ENCODE results near the gene YWHAE.

GRCh38 chr17:1304522-1304921 lies 95.5 kb downstream of the YWHAE start:
- TF ChIP-seq EZH2phosphoT487 (IDR thresholded peaks at IDR 0.05; ENCODE audit: insufficient read depth, low read depth) (no peak), EZH2 (IDR thresholded peaks at IDR 0.05; ENCODE audit: insufficient read depth, poor library complexity, severe bottlenecking) (no peak)

Data from GM23248 (cell line).